HEK293T (cell line): ENCODE data around the gene SEPTIN11.

Experiments used
- CTCF ChIA-PET: fragments of 350-600 bp; formaldehyde crosslinking; extraction: SDS; loops from one replicate; lab custom pipeline; 2021; ENCODE audit warnings: antibody characterized with exemption, inconsistent platforms; lab: Yijun Ruan, JAX
- POLR2A ChIA-PET: fragments of 350-600 bp; formaldehyde crosslinking; extraction: SDS; loops from one replicate; lab custom pipeline; 2020; ENCODE audit warnings: antibody characterized with exemption, inconsistent platforms; lab: Yijun Ruan, JAX
- DNase-seq: peaks from one replicate; pipeline ENCODE4 v3.0.0; 2012; ENCODE audit warnings: mixed read lengths; ENCODE audit errors: extremely low spot score
- ARNT ChIP-seq: fragments of 450-650 bp; IDR thresholded peaks from 2 replicates; pipeline ENCODE4 v1.6.1; 2017; ENCODE audit warnings: mild to moderate bottlenecking
- BHLHE40 ChIP-seq: fragments of 450-650 bp; IDR thresholded peaks from 2 replicates; pipeline ENCODE4 v1.6.1; 2016; ENCODE audit warnings: mild to moderate bottlenecking, moderate library complexity, borderline replicate concordance
- CTBP1 ChIP-seq: fragments of 450-650 bp; IDR thresholded peaks from 2 replicates; pipeline ENCODE4 v1.6.1; 2016; ENCODE audit warnings: borderline replicate concordance
- ELF4 ChIP-seq: fragments of 450-650 bp; IDR thresholded peaks from 2 replicates; pipeline ENCODE4 v1.6.1; 2017; ENCODE audit warnings: antibody characterized with exemption
- FOXA1 ChIP-seq: fragments of 450-650 bp; IDR thresholded peaks from 2 replicates; pipeline ENCODE4 v1.6.1; 2016; ENCODE audit warnings: mild to moderate bottlenecking
- FOXK2 ChIP-seq: fragments of 450-650 bp; IDR thresholded peaks from 2 replicates; pipeline ENCODE4 v1.6.1; 2016; ENCODE audit warnings: mild to moderate bottlenecking
- FOXM1 ChIP-seq: fragments of 450-650 bp; IDR thresholded peaks from 2 replicates; pipeline ENCODE4 v1.6.1; 2017; ENCODE audit warnings: mild to moderate bottlenecking, borderline replicate concordance
- HDGF ChIP-seq: fragments of 450-650 bp; IDR thresholded peaks from 2 replicates; pipeline ENCODE4 v1.6.1; 2017; ENCODE audit warnings: antibody characterized with exemption, borderline replicate concordance
- L3MBTL2 ChIP-seq: fragments of 450-650 bp; conservative IDR thresholded peaks from 2 replicates; pipeline ENCODE4 v1.6.1; 2016; ENCODE audit warnings: mild to moderate bottlenecking
- LEF1 ChIP-seq: fragments of 450-650 bp; IDR thresholded peaks from 2 replicates; pipeline ENCODE4 v1.6.1; 2017; ENCODE audit warnings: mild to moderate bottlenecking, borderline replicate concordance
- NFRKB ChIP-seq: fragments of 450-650 bp; IDR thresholded peaks from 2 replicates; pipeline ENCODE4 v1.6.1; 2016; ENCODE audit warnings: mild to moderate bottlenecking, moderate library complexity
- SP1 ChIP-seq: fragments of 450-650 bp; IDR thresholded peaks from 2 replicates; pipeline ENCODE4 v1.6.1; 2017
- SUZ12 ChIP-seq: fragments of 450-650 bp; IDR thresholded peaks from 2 replicates; pipeline ENCODE4 v1.6.1; 2016; ENCODE audit warnings: mild to moderate bottlenecking
- TARDBP ChIP-seq: fragments of 450-650 bp; IDR thresholded peaks from 2 replicates; pipeline ENCODE4 v1.6.1; 2016
- ZNF384 ChIP-seq: fragments of 450-650 bp; IDR thresholded peaks from 2 replicates; pipeline ENCODE4 v1.6.1; 2016
- TF ChIP-seq, protein P1 (sequence below): fragments of 450-650 bp; IDR thresholded peaks from 2 replicates; pipeline ENCODE4 v1.6.1; 2016

Gene SEPTIN11

DNA sequence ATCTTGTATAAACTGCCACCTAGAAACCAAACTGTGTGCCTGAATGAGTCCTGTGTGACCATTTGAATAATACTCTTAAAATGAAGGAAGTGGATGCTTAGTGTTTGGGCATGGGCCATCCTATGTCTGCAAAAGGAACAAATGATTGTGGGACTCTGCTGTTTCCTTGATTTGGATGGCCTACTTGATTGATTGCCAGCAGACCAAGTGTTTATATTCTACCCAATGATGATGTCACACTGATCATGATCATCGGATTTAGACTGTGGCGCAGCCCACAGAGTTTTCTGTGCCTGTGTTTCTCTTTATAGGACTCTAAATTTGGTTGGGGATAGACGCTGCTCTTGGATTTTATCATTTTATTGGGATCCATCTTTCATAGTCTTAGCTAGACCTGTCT, 4.4 kb downstream of the SEPTIN11 start:
- no peak for DNase-seq
- ChIA-PET POLR2A (no interaction called here), CTCF (no interaction called here)
- TF ChIP-seq ZNF384 (no peak), BHLHE40 (no peak), ARNT (no peak), SP1 (no peak), ELF4 (no peak)
- TF ChIP-seq, protein P1, sequence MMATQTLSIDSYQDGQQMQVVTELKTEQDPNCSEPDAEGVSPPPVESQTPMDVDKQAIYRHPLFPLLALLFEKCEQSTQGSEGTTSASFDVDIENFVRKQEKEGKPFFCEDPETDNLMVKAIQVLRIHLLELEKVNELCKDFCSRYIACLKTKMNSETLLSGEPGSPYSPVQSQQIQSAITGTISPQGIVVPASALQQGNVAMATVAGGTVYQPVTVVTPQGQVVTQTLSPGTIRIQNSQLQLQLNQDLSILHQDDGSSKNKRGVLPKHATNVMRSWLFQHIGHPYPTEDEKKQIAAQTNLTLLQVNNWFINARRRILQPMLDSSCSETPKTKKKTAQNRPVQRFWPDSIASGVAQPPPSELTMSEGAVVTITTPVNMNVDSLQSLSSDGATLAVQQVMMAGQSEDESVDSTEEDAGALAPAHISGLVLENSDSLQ: peak; percentile 14; the same call in 1 of the 2 replicates

DNA sequence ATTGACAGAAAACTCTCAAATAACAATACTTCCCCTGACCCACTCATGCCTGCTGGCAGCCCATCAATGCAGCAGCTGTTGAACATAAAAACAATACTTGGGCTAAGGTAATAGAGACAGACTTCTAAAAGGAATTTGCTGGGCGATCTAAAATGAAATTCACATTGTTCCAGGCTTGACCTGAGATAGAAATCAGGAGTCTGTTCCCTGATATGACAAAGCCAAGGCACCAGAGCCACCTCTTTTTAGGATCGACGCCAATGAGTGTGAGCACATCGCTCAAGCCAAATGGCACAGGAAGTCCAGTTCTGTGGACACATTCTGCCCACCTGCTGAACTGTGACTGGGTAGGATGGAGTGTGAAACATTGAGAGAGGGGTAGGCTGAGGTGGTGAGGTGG, 4.9 kb downstream of the SEPTIN11 start:
- CTCF ChIA-PET: no interaction called here
- POLR2A ChIA-PET: no interaction called here

DNA sequence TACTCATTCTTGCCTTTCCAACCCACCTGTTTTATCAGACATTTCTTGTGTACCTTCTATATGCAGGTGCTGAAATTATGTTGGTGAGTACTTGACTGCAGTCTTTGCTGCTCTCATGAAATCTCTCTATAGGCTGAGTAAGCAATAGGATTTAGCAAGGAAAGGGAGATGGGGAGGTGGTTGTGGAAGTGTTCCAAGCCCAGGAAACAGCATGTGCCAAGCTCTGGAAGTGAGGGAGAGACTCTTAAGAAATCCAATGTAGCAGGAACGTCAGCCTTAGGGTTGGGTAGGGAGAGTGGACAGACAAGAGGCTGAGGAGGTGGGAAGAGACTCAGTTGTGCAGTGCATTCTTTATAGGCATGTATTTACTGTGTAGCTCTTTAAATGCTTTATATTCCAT, 5.6 kb downstream of the SEPTIN11 start:
- no peak for DNase-seq
- ChIA-PET CTCF (no interaction called here), POLR2A (no interaction called here)
- no peak for TF ChIP-seq L3MBTL2
- TF ChIP-seq ARNT: no peak
- TF ChIP-seq NFRKB: no peak
- TF ChIP-seq CTBP1: no peak
- TF ChIP-seq SP1: no peak
- TF ChIP-seq HDGF: no peak
- no peak for TF ChIP-seq LEF1
- TF ChIP-seq FOXK2: no peak

More for the DNA sequence above, 4.9 kb downstream of the SEPTIN11 start:
- DNase-seq: no peak
- TF ChIP-seq NFRKB (no peak), FOXK2 (no peak), LEF1 (no peak), ELF4 (no peak), HDGF (no peak), FOXA1 (no peak), BHLHE40 (no peak)
- TF ChIP-seq, protein P1: no peak

DNA sequence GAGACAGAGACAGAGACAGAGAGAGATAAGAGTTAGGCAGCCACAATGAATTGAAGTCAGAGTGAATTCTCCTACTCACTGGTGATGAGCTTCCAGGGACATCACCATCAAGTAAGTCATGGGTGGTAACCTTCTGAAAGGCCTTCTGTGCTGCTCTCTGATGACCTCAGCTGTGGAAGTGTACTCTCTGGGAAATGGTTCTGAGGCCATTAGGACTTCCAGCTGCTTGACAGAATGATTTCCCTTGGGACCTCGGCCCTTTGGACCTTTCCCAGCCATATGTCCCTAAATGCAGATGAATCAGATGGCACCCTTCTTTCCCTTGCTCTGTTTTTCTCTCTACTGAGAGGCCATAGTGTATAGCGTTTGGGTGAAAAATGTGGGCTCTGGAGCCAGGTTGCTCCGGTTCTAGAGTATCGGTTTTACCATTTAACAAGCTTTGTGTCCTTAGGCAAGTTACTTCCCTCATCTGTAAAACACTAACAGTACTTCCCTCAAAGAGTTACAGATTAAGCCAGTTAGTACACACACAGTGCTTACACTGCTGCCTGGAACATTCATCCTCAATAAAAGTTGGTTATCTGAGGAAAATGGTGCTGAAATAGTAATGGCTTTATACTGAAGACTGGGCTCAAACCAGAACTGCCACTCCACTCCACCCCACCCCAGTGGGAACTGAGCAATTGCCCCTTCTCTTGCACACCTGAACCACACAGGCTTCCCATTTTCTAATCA, 7.6 kb downstream of the SEPTIN11 start:
- POLR2A ChIA-PET: no interaction called here
- DNase-seq: no peak
- TF ChIP-seq LEF1 (no peak), SUZ12 (no peak), FOXM1 (no peak), FOXA1 (no peak), HDGF (no peak), FOXK2 (no peak), ELF4 (no peak), BHLHE40 (no peak), CTBP1 (no peak), TARDBP (no peak)
- CTCF ChIA-PET: interaction anchor here (1.5 kb wide), 1 partner anchor 88 kb away, joined by 3 read pairs; no protein-coding TSS in a partner anchor

DNA sequence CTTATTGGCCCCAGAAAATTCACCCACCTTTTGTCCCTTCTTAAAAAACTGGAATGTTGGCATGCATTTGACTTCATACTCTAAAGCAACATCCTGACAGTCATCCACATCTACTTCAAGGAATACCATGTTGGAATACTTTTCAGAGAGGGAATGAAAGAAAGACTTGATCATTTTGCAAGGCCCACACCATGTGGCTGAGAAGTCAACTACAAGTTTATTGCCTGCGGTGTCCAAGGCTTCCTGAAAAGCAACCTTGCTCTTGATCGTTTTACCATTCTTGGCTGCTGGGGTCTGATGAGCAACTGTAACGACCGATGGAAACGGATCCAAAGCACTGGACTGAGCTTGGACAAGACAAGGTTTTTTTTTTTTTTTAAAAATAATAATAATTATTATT, 9.3 kb downstream of the SEPTIN11 start:
- CTCF ChIA-PET: no interaction called here
- DNase-seq: no peak
- TF ChIP-seq ZNF384: no peak
- TF ChIP-seq L3MBTL2: no peak
- no peak for TF ChIP-seq SP1
- TF ChIP-seq FOXM1: no peak
- no peak for TF ChIP-seq ELF4
- TF ChIP-seq LEF1: no peak
- TF ChIP-seq TARDBP: no peak
- POLR2A ChIA-PET: no interaction called here

DNA sequence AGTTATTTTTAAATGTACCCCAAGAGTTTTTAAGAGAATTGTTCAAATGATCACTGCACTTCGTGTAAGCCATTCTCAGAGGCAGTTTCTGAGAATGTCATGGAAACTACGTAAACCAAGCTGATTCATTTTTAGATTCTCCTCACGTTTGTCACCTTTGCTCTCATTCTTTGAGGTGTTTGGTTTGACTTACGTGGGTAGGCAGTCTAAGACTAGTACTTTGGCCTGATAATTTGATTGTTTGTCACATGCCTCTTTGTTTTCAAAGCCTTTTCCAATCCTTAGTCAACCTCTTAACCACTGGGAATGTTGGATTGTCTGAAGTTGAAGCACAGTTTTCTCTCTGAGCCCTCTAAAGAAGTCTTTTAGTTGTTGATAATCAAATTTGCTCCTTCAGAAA, 10.5 kb downstream of the SEPTIN11 start:
- DNase-seq: no peak
- ChIA-PET CTCF (no interaction called here), POLR2A (interaction anchor here (1.4 kb wide), 1 partner anchor 9 kb away, joined by 4 read pairs; no protein-coding TSS in a partner anchor)
- TF ChIP-seq ZNF384: no peak
- TF ChIP-seq FOXM1: no peak

DNA sequence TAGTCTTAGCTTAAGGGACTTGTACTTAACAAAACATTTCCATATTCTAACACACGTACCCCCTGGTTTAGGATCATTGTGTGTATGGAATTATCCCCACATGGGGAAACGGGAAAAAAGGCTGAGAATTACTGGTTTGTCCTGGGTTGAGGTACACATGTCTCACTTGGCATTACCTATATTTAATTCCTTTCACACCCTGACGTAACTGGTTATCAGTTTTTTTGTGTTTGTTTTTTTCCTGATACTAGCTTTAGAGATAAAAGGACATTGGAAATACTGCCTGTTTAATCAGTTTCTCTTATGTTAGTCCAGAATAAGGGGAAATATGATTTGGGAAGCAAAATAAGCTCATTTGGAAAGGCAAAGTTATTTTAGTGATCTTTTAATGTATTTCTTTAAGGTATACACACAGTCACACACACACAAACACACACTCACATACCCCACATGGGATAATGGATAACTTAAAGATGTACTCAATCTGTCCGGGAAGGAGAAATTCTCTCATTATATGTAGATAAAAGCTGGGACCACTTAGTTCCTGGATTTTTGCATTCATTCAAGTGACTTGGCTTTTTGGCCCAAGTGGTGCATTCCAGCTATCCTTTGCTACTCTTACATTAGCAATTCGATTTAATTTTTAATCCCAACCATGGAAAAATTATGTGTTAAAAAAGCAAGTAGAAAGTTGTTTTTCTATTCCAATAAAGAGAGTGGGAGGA, 13.0 kb downstream of the SEPTIN11 start:
- ChIA-PET CTCF (no interaction called here), POLR2A (no interaction called here)
- DNase-seq: no peak
- TF ChIP-seq HDGF: no peak
- TF ChIP-seq BHLHE40: no peak
- no peak for TF ChIP-seq CTBP1
- TF ChIP-seq TARDBP: no peak
- TF ChIP-seq FOXM1: no peak
- TF ChIP-seq ZNF384: no peak
- no peak for TF ChIP-seq ARNT
- TF ChIP-seq ELF4: no peak
- TF ChIP-seq NFRKB: no peak
- TF ChIP-seq LEF1: no peak
- no peak for TF ChIP-seq SUZ12
- TF ChIP-seq L3MBTL2: no peak
- TF ChIP-seq SP1: no peak
- TF ChIP-seq, protein P1: no peak
- no peak for TF ChIP-seq FOXK2
- no peak for TF ChIP-seq FOXA1
